HG03342 (cell line): ENCODE measurements around the gene TMEM129.
A peak's percentile ranks its signal among the peaks of the same experiment; 100 is the strongest.

Experiments used
- ATAC-seq: cut with Tn5 transposase; IDR thresholded peaks from one replicate; pipeline ENCODE4 v1.9.1; 2021; ENCODE audit warnings: mild to moderate bottlenecking, moderate library complexity; ENCODE audit not compliant: unreplicated experiment

TMEM129 gene

GRCh38 chr4:1721003-1721665 lies at the start of gene TMEM129, which contains the start of gene TACC3:
Gene TMEM129 (minus strand): TSS chr4:1721323. CDS start chr4:1720837, 486 bp downstream.
Gene TACC3 (plus strand): TSS chr4:1721521. CDS start chr4:1723422, 1,901 bp downstream.
- ATAC-seq, result peak; percentile 71

- no peak for ATAC-seq
These were observed 49.7 kb upstream of the TMEM129 start for GRCh38 chr4:1770791-1771231.

GRCh38 chr4:1770245-1770644 lies 49.1 kb upstream of the TMEM129 start:
- ATAC-seq, result no peak

- ATAC-seq, result no peak
These were observed 48.6 kb upstream of the TMEM129 start for GRCh38 chr4:1769692-1770091.

GRCh38 chr4:1768367-1769034 lies 47.4 kb upstream of the TMEM129 start:
- no peak for ATAC-seq

GRCh38 chr4:1767770-1768366 lies 46.7 kb upstream of the TMEM129 start:
- no peak for ATAC-seq

- no peak for ATAC-seq
These were observed 46.1 kb upstream of the TMEM129 start for GRCh38 chr4:1767061-1767769.

GRCh38 chr4:1766106-1767060 lies 45.3 kb upstream of the TMEM129 start:
- ATAC-seq, result no peak

GRCh38 chr4:1765409-1766072 lies 44.4 kb upstream of the TMEM129 start:
- no peak for ATAC-seq

- no peak for ATAC-seq
These were observed 43.5 kb upstream of the TMEM129 start for GRCh38 chr4:1764670-1765069.

- ATAC-seq, result no peak
These were observed 42.5 kb upstream of the TMEM129 start for GRCh38 chr4:1763550-1764080.

GRCh38 chr4:1763070-1763549 lies 42.0 kb upstream of the TMEM129 start:
- ATAC-seq, result no peak

- ATAC-seq, result no peak
These were observed 41.3 kb upstream of the TMEM129 start for GRCh38 chr4:1762264-1763010.

GRCh38 chr4:1761130-1761689 lies 40.1 kb upstream of the TMEM129 start:
- no peak for ATAC-seq

GRCh38 chr4:1760521-1761071 lies 39.5 kb upstream of the TMEM129 start:
- ATAC-seq, result no peak

- ATAC-seq, result no peak
These were observed 38.7 kb upstream of the TMEM129 start for GRCh38 chr4:1759818-1760223.

- no peak for ATAC-seq
These were observed 38.2 kb upstream of the TMEM129 start for GRCh38 chr4:1759170-1759817.
